Lower leg skin (tissue), 3 donors: Measurements from ENCODE around the gene GIMAP8.

Source experiments
- CTCF ChIP-seq, 3 donors: fragments of 450-650 bp; IDR thresholded peaks; one replicate each; pipeline ENCODE4 v1.5.1; 2016; ENCODE audit warnings: antibody characterized with exemption in 3 of 3, mild to moderate bottlenecking in 3 of 3, moderate library complexity in 2 of 3
- POLR2A ChIP-seq, 2 donors: fragments of 450-650 bp; IDR thresholded peaks; one replicate each; pipeline ENCODE4 v1.6.1; 2016 to 2017; ENCODE audit warnings: antibody characterized with exemption in 2 of 2, mild to moderate bottlenecking in 1 of 2, moderate library complexity in 1 of 2

GRCh38 chr7:150502519-150502918 is 52.1 kb downstream of the GIMAP8 start:
- no peak for TF ChIP-seq CTCF (IDR thresholded peaks at IDR 0.05)
- TF ChIP-seq POLR2A (IDR thresholded peaks at IDR 0.05), result no peak
